GM18858 (cell line): ENCODE measurements around the gene SPSB2.
"Not testable (repeated sequence)": the region's sequence is repeated elsewhere in the genome, so short reads cannot be mapped to it uniquely, and the experiment has no call there.

Experiments used
- ATAC-seq: cut with Tn5 transposase; IDR thresholded peaks from one replicate; pipeline ENCODE4 v1.9.1; 2021; ENCODE audit not compliant: unreplicated experiment

Gene SPSB2, protein sequence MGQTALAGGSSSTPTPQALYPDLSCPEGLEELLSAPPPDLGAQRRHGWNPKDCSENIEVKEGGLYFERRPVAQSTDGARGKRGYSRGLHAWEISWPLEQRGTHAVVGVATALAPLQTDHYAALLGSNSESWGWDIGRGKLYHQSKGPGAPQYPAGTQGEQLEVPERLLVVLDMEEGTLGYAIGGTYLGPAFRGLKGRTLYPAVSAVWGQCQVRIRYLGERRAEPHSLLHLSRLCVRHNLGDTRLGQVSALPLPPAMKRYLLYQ

DNA sequence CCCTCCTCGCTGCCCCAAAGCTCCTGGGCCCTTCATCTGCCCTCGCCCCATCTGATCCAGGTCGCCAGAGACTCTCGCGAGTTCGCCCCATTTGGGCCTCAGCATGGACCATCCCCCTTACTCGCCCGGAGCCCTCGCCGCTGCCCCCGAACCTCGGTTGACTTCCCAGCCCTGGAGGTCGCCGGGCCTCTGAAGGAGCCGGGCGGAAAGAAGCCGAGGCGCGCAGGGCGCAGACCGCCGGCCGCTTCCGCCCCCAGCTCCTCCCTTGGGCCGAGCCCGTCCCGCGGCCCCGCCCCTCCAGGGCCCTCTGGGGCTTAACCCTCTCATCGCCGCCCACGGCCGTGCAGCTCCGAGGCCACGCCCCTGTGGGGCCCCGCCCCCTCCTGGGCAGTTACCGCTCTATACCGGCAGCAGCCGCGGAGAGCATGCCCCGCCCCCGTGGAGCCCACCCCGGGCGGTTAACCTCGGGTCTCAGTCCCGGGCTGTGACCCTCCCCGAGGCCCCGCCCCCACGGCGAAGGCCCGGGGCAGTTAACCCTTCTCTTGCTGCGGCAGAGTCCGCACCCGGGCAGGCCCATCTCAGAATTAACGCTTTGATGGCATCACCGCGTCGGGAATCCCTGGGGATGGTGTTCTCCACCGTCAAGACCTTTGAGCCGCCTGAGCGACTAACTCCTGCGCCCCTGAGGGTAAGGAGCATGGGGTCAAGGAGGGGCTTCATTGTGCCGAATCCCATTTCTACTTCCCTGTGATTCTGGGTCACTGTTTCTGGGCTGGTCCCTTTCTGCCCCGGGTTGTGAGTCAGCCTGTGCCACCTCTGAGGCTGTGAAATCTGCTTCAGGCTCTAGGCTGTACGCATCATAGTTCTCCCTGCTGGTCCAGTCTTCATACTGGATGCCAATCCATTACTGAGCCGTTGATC is at the start of gene SPSB2:
TSS of gene SPSB2 (minus strand) at position 210 of the 921 bp plus-strand sequence. CDS start 402 bp downstream, outside the sequence.
- ATAC-seq, result peak; percentile 43

DNA sequence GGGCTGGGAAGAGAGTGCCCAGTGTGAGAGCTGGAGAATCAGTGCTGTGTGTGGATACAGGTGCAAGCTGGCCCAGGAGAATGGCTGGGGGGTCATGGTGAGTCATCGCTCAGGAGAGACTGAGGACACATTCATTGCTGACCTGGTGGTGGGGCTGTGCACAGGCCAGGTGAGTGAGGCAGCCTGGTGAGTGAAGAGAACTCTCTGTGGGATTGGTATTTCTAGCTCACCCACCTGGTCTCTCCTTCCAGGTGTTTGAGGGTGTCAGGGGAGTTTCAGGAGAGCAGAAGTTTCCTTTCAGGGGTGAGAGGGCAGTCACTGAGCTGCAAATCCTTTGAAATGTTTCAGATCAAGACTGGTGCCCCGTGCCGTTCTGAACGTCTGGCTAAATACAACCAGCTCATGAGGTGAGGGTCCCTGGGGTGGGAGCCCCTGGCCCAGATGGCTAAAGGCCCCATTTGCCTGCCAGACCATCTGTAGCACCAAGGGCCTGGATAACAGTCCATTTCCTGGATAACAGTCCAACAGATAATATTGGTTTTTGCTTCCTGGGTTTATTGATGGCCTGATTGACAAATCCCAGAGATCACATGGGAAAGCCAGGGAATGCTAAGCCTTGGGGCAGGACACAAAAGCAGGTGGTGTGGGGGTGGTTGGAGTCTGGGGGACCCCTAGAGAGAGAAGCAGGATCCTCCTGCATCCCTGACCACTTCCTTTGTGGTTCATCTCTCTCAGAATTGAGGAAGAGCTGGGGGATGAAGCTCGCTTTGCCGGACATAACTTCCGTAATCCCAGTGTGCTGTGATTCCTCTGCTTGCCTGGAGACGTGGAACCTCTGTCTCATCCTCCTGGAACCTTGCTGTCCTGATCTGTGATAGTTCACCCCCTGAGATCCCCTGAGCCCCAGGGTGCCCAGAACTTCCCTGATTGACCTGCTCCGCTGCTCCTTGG is 49.2 kb upstream of the SPSB2 start:
- no peak for ATAC-seq

DNA sequence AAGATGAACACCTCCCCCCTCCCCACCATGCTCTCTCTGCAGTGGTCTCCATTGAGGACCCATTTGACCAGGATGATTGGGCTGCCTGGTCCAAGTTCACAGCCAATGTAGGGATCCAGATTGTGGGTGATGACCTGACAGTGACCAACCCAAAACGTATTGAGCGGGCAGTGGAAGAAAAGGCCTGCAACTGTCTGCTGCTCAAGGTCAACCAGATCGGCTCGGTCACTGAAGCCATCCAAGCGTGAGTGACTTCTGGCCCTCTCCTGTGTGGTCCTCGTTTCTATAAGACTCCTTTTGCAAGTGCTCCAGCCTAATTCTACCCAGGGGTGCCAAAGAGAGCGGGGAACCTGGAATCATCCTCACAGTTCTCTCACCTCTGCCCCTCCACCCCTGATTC is 48.4 kb upstream of the SPSB2 start:
- ATAC-seq, result no peak

DNA sequence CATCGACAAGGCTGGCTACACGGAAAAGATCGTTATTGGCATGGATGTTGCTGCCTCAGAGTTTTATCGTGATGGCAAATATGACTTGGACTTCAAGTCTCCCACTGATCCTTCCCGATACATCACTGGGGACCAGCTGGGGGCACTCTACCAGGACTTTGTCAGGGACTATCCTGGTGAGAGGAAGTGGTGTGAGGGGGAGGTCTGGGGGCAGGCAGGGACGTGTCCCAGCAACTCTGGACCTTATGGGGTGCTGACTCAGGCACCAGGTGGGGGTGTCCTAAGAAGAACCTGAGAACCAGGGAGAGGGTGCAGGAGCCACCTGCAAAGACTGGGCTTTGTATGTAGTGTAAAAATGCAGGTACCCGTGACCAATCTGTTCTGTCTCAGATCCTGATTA is 46.5 kb upstream of the SPSB2 start:
- ATAC-seq, result no peak

DNA sequence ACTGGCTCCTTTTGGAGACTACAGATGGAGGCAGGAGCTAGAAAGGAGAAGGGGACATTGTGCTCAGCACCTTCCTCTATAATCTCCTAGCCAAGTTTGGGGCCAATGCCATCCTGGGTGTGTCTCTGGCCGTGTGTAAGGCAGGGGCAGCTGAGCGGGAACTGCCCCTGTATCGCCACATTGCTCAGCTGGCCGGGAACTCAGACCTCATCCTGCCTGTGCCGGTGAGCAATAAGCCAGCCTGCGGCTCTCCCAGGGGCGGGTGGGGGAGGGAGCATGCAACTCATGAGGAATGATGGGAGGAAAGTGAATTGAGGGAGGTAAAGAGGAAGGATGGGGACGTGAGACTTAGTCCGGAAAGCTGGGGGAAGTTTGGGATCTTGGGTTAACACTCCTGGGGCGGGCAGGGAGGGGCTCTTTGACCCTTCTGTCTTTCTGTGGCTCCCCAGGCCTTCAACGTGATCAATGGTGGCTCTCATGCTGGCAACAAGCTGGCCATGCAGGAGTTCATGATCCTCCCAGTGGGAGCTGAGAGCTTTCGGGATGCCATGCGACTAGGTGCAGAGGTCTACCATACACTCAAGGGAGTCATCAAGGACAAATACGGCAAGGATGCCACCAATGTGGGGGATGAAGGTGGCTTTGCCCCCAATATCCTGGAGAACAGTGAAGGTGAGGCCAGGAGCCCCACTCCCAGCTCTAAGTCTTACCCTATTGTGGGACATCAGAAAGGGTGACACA is 44.6 kb upstream of the SPSB2 start:
- ATAC-seq, result no peak

DNA sequence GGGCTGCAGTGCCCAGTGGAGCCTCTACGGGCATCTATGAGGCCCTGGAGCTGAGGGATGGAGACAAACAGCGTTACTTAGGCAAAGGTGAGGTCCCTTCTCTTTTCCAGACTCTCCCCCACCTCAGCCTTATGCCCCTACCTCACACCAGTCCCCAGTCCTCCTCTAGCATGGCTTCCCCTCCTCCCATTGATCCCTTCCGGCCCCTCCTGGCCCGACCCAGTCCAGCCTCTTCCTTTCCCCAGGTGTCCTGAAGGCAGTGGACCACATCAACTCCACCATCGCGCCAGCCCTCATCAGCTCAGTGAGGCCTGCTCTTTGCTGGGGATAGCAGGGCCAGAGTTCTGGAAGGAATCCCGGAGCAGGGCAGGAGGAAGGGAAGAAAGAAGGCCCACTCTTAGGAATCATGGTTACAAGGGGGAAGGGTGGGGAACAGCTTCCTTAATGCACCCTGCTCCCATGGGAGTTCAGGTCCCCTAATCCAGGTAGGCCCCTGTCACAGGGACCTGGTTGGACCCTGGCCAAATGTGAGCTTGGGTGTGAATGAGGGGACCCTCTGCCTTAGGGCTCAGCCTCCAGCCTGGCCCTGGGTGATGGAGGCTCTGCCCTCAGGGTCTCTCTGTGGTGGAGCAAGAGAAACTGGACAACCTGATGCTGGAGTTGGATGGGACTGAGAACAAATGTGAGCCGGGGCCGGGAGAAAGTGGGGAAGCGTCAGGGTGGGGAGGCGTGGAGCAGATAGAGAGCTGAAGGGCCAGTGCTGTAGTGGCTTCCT is 43.5 kb upstream of the SPSB2 start:
- no peak for ATAC-seq

DNA sequence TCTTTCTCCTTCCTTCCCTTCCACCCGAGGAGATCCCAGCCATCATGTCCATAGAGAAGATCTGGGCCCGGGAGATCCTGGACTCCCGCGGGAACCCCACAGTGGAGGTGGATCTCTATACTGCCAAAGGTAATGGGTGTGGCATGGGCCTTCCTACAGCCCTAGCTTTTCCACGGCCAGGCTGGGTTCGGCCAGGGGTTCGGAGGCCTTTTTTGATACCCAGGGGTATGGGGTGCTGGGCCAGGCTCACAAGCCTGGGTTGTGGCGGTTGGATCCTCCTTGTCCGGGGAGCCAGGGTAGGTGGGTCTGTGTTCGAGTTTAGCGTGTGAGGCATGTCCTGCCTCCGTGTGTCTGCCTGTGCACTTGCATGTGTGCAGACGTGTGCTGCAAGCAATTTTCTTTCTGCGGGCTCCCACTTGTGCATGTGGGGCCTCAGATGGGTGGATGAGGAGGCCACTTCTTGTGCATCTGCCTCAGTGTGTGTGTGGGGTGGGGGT is 42.7 kb upstream of the SPSB2 start:
- ATAC-seq, result no peak

DNA sequence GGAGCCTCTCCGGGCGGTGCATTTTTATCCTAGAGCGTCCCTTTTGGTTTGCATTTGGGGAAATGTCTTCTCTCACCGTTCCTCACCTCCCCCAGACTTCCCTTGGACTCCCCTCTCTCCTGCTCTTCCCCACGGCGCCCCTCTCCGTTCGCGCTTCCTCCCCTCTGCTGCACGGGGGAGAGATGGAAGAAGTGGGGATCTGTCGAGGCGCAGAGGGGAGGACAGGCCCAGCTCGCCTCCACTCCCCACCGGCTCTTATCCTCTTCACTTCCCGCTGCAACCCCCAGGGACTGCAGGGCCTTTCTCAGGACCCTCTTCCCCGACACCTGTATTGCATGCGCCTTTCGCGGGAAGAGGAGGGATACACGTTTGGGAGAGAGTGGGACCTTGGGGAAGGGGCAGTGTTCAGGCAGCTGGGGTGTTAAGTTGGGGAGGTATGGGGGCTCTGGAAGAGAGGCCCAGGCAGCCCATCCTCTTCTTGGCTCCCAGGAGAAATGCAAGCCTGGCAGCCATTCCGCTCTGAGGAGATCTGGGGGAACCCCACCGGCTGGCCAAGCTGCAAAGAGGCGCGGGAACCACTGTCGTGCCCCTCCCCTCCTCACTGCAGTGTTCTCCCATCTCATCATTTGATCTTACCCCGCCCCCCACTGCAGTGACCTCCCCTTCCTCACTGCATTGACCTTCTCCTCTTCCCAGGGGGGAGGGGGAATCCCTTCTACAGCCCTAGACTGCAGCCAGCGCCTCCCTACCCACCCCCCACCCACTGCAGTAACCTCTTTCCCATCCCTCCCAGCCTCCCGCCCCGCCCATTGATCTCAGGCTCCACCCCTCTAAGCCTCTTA is 42.1 kb upstream of the SPSB2 start:
- ATAC-seq, result no peak

DNA sequence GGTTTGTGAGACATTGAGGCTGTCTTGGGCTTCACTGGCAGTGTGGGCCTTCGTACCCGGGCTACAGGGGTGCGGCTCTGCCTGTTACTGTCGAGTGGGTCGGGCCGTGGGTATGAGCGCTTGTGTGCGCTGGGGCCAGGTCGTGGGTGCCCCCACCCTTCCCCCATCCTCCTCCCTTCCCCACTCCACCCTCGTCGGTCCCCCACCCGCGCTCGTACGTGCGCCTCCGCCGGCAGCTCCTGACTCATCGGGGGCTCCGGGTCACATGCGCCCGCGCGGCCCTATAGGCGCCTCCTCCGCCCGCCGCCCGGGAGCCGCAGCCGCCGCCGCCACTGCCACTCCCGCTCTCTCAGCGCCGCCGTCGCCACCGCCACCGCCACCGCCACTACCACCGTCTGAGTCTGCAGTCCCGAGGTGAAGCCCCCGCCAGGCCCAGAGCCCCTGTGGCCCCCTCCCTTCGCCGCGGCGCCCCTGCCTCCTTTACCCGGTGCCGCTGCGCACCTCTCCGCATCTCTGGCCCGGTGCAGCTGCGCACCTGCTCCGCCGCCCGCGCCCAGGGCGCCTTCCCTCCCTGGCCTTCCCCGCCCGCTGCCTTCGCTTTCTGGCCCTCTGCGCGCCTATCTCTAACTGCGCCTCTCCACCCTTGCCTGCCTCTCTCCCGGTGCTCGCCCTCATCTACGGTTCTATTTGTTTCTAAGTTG is 41.3 kb upstream of the SPSB2 start, which contains the start of gene ENO2:
TSS of gene ENO2 (plus strand) at position 335 of the 701 bp plus-strand sequence. CDS start 1,253 bp downstream, outside the sequence.
- ATAC-seq, result no peak

DNA sequence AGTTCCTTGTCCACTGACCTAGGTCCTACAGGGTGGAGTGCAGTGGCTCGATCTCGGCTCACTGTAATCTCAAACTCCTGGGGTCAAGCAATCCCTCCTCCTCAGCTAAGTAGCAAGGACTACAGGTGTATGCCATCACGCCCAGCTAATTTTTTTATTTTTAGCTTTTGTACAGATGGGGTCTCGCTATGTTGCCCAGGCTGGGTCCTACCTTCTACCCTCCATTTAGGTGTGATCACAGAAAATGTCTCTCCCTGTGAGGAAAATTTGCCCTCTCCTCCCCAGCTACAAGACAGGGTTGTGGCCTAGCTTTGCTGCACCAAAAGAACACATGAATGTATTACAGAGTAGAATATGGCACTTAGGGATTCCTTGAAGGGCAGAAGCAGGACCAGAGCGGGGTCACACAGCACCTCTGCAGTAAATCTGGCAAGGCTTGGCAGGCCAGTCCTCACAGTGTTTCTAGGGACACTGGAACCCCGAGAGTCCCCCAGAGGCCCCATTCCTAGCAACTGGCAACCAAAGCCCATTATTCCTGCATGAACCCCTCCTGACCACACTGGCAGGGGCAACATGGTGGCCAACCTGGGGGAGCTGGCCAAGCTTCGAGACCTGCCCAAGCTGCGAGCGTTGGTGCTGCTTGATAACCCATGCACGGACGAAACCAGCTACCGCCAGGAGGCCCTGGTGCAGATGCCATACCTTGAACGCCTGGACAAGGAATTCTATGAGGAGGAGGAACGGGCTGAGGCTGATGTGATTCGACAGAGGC is 39.2 kb upstream of the SPSB2 start:
- no peak for ATAC-seq

DNA sequence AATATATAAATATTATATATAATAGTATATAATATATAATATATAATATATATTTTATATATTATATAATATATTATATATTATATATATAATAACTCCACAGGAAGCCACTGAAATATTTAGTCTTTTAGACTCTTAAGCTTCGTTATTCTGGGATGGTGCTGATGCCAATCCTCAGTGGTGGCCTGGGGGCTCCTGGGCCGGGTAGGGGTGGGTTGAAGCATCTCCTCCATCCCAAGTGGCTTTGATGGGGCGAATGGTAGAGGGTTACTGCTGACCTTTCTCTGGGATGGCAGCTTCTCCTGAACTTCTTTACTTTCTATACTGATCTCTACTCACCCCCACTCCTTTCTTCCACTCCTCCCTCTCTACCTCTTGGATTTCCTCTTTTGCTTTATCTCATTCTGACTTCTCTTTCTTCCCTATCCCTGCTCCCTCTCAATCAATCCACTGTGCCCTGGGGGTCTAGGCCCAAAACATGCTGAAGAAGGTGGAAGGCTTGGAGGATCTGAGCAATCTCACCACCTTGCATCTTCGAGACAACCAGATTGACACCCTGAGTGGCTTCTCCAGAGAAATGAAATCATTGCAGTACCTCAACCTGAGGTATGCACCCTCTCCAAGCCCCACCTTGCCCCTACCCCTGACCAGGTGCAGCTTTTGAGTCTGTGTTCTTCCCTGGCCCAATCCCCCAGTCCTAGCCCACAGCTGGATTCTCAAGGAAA is 36.5 kb upstream of the SPSB2 start:
- ATAC-seq, result no peak

DNA sequence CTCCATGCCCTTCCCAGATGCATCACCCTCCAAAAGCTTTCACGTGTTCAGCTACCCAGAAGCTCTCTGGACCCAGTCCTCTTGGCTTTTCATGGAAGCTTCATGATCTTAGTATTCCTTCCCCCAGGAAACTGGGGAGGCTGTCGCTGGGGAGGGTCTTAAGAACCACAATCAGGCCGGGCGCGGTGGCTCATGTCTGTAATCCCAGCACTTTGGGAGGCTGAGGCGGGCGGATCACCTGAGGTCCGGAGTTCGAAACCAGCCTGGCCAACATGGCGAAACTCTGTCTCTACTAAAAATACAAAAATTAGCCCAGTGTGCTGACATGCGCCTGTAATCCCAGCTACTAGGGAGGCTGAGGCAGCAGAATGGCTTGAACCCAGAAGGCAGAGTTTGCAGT is 35.0 kb upstream of the SPSB2 start:
- not testable (repeated sequence) for ATAC-seq

DNA sequence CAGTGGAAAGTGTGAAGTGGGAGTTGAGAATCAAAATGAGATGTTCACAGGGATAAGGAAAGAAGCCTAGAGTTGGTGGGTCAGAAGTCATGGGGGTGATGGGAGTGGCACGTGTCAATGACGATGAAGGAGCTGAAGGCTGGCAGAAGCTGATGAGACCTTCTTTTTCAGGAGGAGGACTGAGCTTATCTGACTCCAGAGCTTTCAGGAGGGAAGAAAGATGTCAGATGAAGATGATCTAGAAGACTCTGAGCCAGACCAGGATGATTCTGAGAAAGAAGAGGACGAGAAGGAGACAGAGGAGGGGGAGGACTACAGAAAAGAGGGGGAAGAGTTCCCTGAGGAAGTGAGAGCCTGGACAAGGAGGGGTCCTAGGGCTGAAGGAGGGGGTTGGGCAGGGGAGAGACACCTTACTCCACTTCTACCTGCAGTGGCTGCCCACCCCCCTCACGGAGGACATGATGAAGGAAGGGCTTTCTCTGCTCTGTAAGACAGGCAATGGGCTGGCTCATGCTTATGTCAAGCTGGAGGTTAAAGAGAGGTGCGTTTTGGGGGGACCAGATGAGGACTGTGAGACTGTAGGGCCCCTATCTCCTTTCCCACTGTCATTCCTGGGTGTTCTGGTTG is 32.4 kb upstream of the SPSB2 start:
- ATAC-seq, result no peak

DNA sequence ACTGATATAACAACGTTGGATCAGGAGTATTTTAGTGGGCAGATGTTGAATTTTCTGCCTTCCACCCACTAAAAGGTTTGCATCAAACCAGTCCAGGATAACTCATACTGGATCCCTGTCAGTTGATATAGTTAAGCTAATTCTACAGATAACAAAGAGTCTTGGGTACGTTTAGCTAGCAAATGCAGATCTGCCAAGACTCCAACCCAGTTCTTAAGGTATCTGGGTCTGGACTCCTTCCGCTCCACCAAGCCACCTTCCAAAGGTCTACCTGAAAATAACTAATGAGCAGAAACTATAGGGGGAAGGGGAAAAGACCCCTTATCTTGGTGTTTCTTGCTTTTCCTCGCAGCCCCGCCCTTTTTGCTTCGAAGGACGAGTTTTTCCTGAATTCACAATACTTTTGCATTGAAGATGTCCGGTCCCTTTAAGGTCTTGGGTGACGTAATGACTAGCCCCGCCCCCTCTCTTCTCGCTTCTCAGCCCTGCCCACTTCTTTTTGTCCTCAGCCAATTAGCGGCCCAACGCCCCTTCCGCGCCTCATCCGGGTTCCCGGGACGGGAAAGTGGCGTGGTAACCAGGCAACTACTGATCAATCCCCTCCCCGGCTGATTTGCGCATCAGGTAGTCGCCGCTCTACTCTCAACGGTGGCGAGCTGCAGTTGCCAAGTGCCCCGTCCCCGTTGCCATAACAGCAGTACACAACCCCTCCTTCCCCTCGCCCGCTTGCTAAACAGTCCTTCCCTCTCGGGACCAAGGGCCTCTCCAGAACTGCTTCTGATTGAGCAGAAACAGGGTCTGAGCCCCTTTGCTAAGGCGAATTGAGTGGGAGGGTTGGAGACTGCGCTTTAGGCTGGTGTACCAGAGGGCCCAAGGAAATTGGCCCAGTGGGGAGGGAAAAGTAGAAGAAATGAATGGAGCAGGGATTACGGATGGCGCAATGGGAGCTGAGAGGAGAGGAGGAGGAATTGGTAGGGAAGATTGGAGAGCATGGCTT is 31.5 kb upstream of the SPSB2 start, which contains the start of gene LRRC23:
TSS of gene LRRC23 (plus strand) at position 543 of the 997 bp plus-strand sequence. CDS start 812 bp downstream, outside the sequence.
- peak; percentile 68 for ATAC-seq

DNA sequence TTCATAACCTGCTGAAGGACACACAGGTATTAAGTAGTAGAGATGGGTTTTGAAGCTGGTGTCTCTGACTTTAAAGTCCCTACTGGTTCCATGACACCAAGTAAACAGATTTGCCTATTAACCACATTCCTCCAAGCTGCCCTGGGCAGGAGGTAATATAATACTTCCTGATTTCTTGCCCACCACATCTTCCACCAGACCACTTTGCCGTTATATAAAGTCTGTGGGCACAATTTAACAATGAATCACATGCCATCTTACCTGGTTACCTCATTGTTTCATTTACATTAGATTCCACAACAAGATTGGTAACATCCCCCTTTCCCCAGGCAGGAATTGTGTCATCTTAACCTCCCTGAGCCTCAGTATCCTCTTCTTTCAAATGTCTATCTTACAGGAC is 30.6 kb upstream of the SPSB2 start:
- ATAC-seq, result no peak
